ENCODE results near the gene SND1.
"Not testable (repeated sequence)": the region's sequence is repeated elsewhere in the genome, so short reads cannot be mapped to it uniquely, and the experiment has no call there.

SND1 gene

DNA sequence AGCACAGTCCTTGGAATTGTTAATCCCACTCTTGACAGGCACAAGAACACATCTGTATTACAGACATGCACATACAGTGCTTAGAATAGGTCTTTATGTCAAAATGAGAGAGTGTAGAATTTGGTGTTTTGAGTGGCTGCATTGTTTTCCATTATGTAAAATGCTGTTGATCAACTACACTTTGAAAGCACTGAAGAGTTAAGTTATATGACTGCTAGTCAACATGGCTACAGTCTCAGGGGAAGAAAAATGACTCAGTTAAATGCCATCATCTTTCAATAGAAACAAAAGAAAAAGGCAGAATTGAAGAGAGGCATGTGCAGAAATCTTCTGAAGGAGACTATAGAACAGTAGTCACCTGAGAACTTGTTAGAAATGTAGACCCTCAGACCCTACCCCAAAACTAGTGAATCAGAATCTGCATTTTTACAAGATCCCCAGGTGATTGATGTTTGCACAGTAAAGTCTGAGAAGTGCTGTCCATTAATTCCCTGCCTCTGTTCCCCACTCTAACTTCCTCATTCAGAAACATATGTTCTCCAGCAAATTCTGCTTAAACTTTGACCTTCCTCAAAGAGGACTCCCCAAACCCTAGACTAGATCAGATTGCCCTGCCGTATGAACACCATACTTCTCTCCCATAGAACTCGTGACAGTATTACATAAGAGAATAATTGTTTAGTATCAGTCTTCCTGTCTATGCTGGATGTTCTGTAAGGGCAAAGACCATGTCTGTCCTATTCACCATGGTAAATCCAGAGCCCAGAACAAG, 16.0 kb downstream of the SND1 start:
- no peaks in the 10 kb centered on the region for H3K36me3 ChIP-seq (ENCODE audit: control insufficient read depth in 2 of 2, insufficient read depth in 2 of 2, low read length in 2 of 2)
- peaks cover 0 to 3% of the 10 kb centered on the region in 2 donors for H3K4me1 ChIP-seq (ENCODE audit: control insufficient read depth in 2 of 2, insufficient read depth in 2 of 2, low read length in 2 of 2)
- H3K27me3 ChIP-seq (ENCODE audit: control insufficient read depth in 2 of 2, insufficient read depth in 2 of 2, low read length in 2 of 2), result no peaks in the 10 kb centered on the region
- no peak overlapping the region for H3K27ac ChIP-seq (ENCODE audit: low read depth in 2 of 2, low read length in 2 of 2)
- H3K4me3 ChIP-seq (ENCODE audit: low read length in 2 of 2), result no peak overlapping the region
- no peaks in the 10 kb centered on the region for H3K9me3 ChIP-seq (ENCODE audit: control insufficient read depth in 2 of 2, low read length in 2 of 2)
- H3K9ac ChIP-seq (ENCODE audit: low read depth in 1 of 2, low read length in 2 of 2), result no peak overlapping the region

DNA sequence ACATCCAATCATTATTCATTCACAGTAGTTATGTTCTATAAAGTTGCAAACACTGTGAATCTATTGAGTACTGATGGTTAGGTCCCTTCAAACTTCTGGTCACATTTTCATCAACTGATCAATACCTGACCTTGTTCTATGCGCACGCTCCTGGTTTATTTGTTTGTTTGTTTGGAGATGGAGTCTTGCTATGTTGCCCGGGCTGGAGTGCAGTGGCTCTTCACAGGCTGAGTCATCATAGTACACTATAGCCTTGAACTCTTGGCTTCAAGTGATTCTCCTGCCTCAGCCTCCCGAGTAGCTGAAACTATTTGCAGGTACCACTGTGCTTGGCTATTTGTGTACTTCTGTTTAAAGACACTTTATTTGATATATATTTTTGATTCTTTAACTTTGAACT, 19.3 kb downstream of the SND1 start:
- Histone ChIP-seq H3K27me3 (ENCODE audit: control insufficient read depth in 2 of 2, insufficient read depth in 2 of 2, low read length in 2 of 2) (no peaks in the 10 kb centered on the region), H3K9ac (ENCODE audit: low read depth in 1 of 2, low read length in 2 of 2) (no peak overlapping the region), H3K9me3 (ENCODE audit: control insufficient read depth in 2 of 2, low read length in 2 of 2) (no peaks in the 10 kb centered on the region), H3K36me3 (ENCODE audit: control insufficient read depth in 2 of 2, insufficient read depth in 2 of 2, low read length in 2 of 2) (peaks cover 5 to 6% of the 10 kb centered on the region in 2 donors), H3K4me1 (ENCODE audit: control insufficient read depth in 2 of 2, insufficient read depth in 2 of 2, low read length in 2 of 2) (peaks cover 0 to 3% of the 10 kb centered on the region in 2 donors), H3K4me3 (ENCODE audit: low read length in 2 of 2) (no peak overlapping the region), H3K27ac (ENCODE audit: low read depth in 2 of 2, low read length in 2 of 2) (no peak overlapping the region)

DNA sequence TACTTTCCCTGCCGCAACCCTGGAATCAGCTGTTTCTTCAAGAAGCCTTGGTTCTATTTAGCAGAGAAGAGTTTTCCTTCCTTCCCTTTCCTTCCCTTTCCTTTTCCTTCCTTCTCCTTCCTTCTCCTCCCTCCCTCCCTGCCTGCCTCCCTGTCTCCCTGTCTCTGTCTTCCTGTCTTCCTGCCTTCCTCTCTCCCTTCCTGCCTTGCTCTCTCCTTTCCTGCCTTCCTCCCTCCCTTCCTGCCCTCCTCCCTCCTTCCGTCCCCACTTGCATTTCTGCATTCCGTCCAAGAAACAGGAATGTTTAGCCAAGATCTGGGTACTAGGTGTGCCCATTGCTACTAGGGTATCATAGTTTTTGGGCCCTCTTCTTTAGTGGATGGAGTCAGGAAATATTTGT, 21.9 kb downstream of the SND1 start:
- Histone ChIP-seq H3K36me3 (ENCODE audit: control insufficient read depth in 2 of 2, insufficient read depth in 2 of 2, low read length in 2 of 2) (peaks cover 5 to 8% of the 10 kb centered on the region in 2 donors), H3K9ac (ENCODE audit: low read depth in 1 of 2, low read length in 2 of 2) (no peak overlapping the region), H3K4me1 (ENCODE audit: control insufficient read depth in 2 of 2, insufficient read depth in 2 of 2, low read length in 2 of 2) (no peaks in the 10 kb centered on the region), H3K9me3 (ENCODE audit: control insufficient read depth in 2 of 2, low read length in 2 of 2) (no peaks in the 10 kb centered on the region), H3K4me3 (ENCODE audit: low read length in 2 of 2) (no peak overlapping the region), H3K27me3 (ENCODE audit: control insufficient read depth in 2 of 2, insufficient read depth in 2 of 2, low read length in 2 of 2) (no peaks in the 10 kb centered on the region), H3K27ac (ENCODE audit: low read depth in 2 of 2, low read length in 2 of 2) (no peak overlapping the region)

DNA sequence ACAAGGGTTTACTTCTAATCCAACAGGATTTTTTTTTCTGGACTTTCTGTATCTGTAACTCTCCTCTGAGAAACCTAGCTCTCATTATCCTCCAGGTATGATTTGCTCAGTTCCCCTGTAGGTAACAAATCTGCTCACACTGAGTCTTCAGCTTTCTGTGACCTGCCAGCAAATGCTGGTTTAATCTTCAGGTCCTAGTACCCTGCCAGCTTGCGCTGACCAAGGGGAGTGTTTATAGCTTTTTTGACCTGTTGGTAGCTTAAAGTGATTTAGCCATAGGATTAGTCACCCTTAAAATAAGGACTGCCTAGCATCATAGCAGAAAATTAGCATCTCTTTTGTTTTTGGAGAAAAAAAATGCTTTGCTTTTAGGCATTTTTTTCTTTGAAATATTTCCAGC, 22.4 kb downstream of the SND1 start:
- Histone ChIP-seq H3K27ac (ENCODE audit: low read depth in 2 of 2, low read length in 2 of 2) (no peak overlapping the region), H3K9me3 (ENCODE audit: control insufficient read depth in 2 of 2, low read length in 2 of 2) (no peaks in the 10 kb centered on the region), H3K9ac (ENCODE audit: low read depth in 1 of 2, low read length in 2 of 2) (no peak overlapping the region), H3K36me3 (ENCODE audit: control insufficient read depth in 2 of 2, insufficient read depth in 2 of 2, low read length in 2 of 2) (peaks cover 5 to 8% of the 10 kb centered on the region in 2 donors), H3K27me3 (ENCODE audit: control insufficient read depth in 2 of 2, insufficient read depth in 2 of 2, low read length in 2 of 2) (no peaks in the 10 kb centered on the region), H3K4me1 (ENCODE audit: control insufficient read depth in 2 of 2, insufficient read depth in 2 of 2, low read length in 2 of 2) (no peaks in the 10 kb centered on the region), H3K4me3 (ENCODE audit: low read length in 2 of 2) (no peak overlapping the region)

GRCh38 chr7:127674923-127675322, 22.9 kb downstream of the SND1 start:
- not testable (repeated sequence) for H3K9me3 ChIP-seq (ENCODE audit: control insufficient read depth in 2 of 2, low read length in 2 of 2); H3K9ac ChIP-seq (ENCODE audit: low read depth in 1 of 2, low read length in 2 of 2); H3K4me3 ChIP-seq (ENCODE audit: low read length in 2 of 2); H3K27ac ChIP-seq (ENCODE audit: low read depth in 2 of 2, low read length in 2 of 2); H3K27me3 ChIP-seq (ENCODE audit: control insufficient read depth in 2 of 2, insufficient read depth in 2 of 2, low read length in 2 of 2); H3K36me3 ChIP-seq (ENCODE audit: control insufficient read depth in 2 of 2, insufficient read depth in 2 of 2, low read length in 2 of 2); H3K4me1 ChIP-seq (ENCODE audit: control insufficient read depth in 2 of 2, insufficient read depth in 2 of 2, low read length in 2 of 2)

DNA sequence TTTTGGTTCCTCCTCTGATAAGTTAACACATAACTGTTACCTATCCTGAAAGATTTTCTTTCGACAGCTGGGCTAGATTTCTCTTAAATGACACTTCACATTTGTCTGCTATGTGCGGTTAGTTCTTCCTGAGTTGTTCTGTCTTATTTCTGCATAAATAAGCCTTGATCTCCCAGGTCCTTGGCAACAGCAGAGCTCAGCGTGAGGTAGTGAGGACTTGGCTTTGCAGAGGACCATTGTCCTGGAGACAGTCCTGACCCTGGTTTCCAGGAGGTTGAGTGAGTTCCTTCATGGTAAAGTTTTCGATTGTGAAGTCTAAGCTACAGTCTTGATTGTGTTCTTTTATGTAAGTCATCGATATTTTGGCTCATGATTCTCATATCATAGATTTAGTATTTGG, 23.7 kb downstream of the SND1 start:
- Histone ChIP-seq H3K9me3 (ENCODE audit: control insufficient read depth in 2 of 2, low read length in 2 of 2) (no peaks in the 10 kb centered on the region), H3K9ac (ENCODE audit: low read depth in 1 of 2, low read length in 2 of 2) (no peak overlapping the region), H3K4me1 (ENCODE audit: control insufficient read depth in 2 of 2, insufficient read depth in 2 of 2, low read length in 2 of 2) (no peaks in the 10 kb centered on the region), H3K4me3 (ENCODE audit: low read length in 2 of 2) (no peak overlapping the region), H3K27me3 (ENCODE audit: control insufficient read depth in 2 of 2, insufficient read depth in 2 of 2, low read length in 2 of 2) (no peaks in the 10 kb centered on the region), H3K36me3 (ENCODE audit: control insufficient read depth in 2 of 2, insufficient read depth in 2 of 2, low read length in 2 of 2) (peaks cover 5 to 8% of the 10 kb centered on the region in 2 donors), H3K27ac (ENCODE audit: low read depth in 2 of 2, low read length in 2 of 2) (no peak overlapping the region)

DNA sequence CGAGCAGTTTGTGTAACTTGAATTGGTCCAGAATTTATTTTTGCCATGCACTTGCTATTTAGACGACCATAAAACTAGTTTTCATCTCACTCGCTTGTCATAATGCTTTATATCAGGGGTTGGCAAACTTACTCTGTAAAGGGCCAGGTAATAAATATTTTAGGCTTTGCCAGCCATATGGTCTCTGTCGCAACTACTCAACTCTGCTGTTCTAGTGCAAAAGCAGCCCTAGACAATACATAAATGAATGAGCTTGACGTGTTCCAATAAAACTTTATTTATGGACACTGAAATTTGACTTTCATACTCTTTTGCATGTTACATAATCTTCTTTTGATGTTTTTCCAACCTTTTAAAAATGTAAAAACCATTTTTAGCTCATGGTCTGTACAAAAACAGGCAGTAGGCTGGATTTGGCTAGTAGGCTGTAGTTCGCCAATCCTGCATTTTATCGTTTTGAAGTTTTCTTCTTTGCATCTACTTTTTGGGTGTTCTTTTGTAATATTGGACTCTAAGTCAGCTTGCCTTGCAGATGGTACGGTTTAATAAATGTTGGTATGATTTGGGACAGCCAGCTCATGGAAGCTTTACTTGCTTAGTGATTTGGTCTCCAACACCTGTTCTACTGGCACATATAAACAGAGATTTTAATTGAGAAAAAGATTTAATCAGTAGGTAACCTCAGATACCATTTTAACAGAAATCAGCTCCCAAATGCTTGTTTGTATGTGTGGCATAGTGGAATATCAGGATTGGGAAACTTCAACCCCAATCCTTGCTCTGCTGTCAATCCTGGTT, 25.6 kb downstream of the SND1 start:
- H3K27ac ChIP-seq (ENCODE audit: low read depth in 2 of 2, low read length in 2 of 2), result no peak overlapping the region
- H3K4me3 ChIP-seq (ENCODE audit: low read length in 2 of 2), result no peak overlapping the region
- H3K9ac ChIP-seq (ENCODE audit: low read depth in 1 of 2, low read length in 2 of 2), result no peak overlapping the region
- H3K9me3 ChIP-seq (ENCODE audit: control insufficient read depth in 2 of 2, low read length in 2 of 2), result no peaks in the 10 kb centered on the region
- peaks cover 5 to 8% of the 10 kb centered on the region in 2 donors for H3K36me3 ChIP-seq (ENCODE audit: control insufficient read depth in 2 of 2, insufficient read depth in 2 of 2, low read length in 2 of 2)
- H3K4me1 ChIP-seq (ENCODE audit: control insufficient read depth in 2 of 2, insufficient read depth in 2 of 2, low read length in 2 of 2), result no peaks in the 10 kb centered on the region
- no peaks in the 10 kb centered on the region for H3K27me3 ChIP-seq (ENCODE audit: control insufficient read depth in 2 of 2, insufficient read depth in 2 of 2, low read length in 2 of 2)

GRCh38 chr7:127678337-127678736, 26.3 kb downstream of the SND1 start:
- Histone ChIP-seq H3K9me3 (ENCODE audit: control insufficient read depth in 2 of 2, low read length in 2 of 2) (no peaks in the 10 kb centered on the region), H3K36me3 (ENCODE audit: control insufficient read depth in 2 of 2, insufficient read depth in 2 of 2, low read length in 2 of 2) (peaks cover 5 to 8% of the 10 kb centered on the region in 2 donors), H3K27me3 (ENCODE audit: control insufficient read depth in 2 of 2, insufficient read depth in 2 of 2, low read length in 2 of 2) (no peaks in the 10 kb centered on the region), H3K9ac (ENCODE audit: low read depth in 1 of 2, low read length in 2 of 2) (no peak overlapping the region), H3K4me1 (ENCODE audit: control insufficient read depth in 2 of 2, insufficient read depth in 2 of 2, low read length in 2 of 2) (no peaks in the 10 kb centered on the region), H3K27ac (ENCODE audit: low read depth in 2 of 2, low read length in 2 of 2) (no peak overlapping the region), H3K4me3 (ENCODE audit: low read length in 2 of 2) (no peak overlapping the region)

- no peaks in the 10 kb centered on the region for H3K4me1 ChIP-seq (ENCODE audit: control insufficient read depth in 2 of 2, insufficient read depth in 2 of 2, low read length in 2 of 2)
- H3K27me3 ChIP-seq (ENCODE audit: control insufficient read depth in 2 of 2, insufficient read depth in 2 of 2, low read length in 2 of 2), result no peaks in the 10 kb centered on the region
- no peak overlapping the region for H3K4me3 ChIP-seq (ENCODE audit: low read length in 2 of 2)
- H3K27ac ChIP-seq (ENCODE audit: low read depth in 2 of 2, low read length in 2 of 2), result no peak overlapping the region
- H3K9ac ChIP-seq (ENCODE audit: low read depth in 1 of 2, low read length in 2 of 2), result no peak overlapping the region
- peaks cover 5 to 8% of the 10 kb centered on the region in 2 donors for H3K36me3 ChIP-seq (ENCODE audit: control insufficient read depth in 2 of 2, insufficient read depth in 2 of 2, low read length in 2 of 2)
- H3K9me3 ChIP-seq (ENCODE audit: control insufficient read depth in 2 of 2, low read length in 2 of 2), result no peaks in the 10 kb centered on the region
These were observed 27.0 kb downstream of the SND1 start for GRCh38 chr7:127678947-127679346.

DNA sequence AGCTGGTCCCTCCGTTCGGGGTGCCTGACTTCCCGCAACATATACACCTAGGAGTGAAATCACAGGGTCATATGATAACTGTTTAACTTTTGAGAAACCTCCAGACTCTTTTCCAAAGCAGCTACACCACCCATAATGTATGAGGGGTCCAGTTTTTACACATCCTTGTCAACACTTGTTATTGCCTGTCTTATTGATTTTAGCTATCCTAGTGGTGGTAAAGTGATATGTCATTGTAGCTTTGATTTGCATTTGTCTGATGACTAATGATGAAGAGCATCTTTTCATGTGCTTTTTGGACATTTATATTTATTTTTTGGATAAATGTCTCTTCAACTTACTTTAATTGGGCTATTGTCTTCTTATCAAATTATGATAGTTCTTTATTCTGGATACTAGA, 29.0 kb downstream of the SND1 start:
- Histone ChIP-seq H3K9me3 (ENCODE audit: control insufficient read depth in 2 of 2, low read length in 2 of 2) (no peaks in the 10 kb centered on the region), H3K36me3 (ENCODE audit: control insufficient read depth in 2 of 2, insufficient read depth in 2 of 2, low read length in 2 of 2) (peaks cover 0 to 2% of the 10 kb centered on the region in 2 donors), H3K27me3 (ENCODE audit: control insufficient read depth in 2 of 2, insufficient read depth in 2 of 2, low read length in 2 of 2) (no peaks in the 10 kb centered on the region), H3K9ac (ENCODE audit: low read depth in 1 of 2, low read length in 2 of 2) (no peak overlapping the region), H3K27ac (ENCODE audit: low read depth in 2 of 2, low read length in 2 of 2) (no peak overlapping the region), H3K4me3 (ENCODE audit: low read length in 2 of 2) (no peak overlapping the region), H3K4me1 (ENCODE audit: control insufficient read depth in 2 of 2, insufficient read depth in 2 of 2, low read length in 2 of 2) (no peaks in the 10 kb centered on the region)

All from mucosa of rectum (tissue), 2 donors.